Activated T-helper 1 cell treated with anti-CD3 and anti-CD28 coated beads, Interleukin-12 subunit alpha, Interleukin-12 subunit beta, Interleukin-2, Interleukin-4 antibody, amounts not matched to agents 30 ng/mL and 10 ng/mL and 1 ng/mL, durations not matched to agents 14 hours and 24 hours and 36 hours (primary cell): ENCODE results near the gene SACS. TPM values are rescaled to one million over a fixed set of nuclear protein-coding genes. Genes with fewer than 3 reads are reported as not detected.

Experiments
- DNase-seq: peaks from one replicate; pipeline ENCODE4 v3.0.0; 2021; ENCODE audit warnings: low spot score
- H3K27ac Mint-ChIP-seq: one replicate; pipeline ENCODE4 v1.8.0; 2021; ENCODE audit warnings: mild to moderate bottlenecking, mixed read lengths
- H3K27me3 Mint-ChIP-seq: one replicate; pipeline ENCODE4 v1.8.0; 2022; ENCODE audit warnings: mild to moderate bottlenecking, moderate library complexity, mixed read lengths; ENCODE audit not compliant: insufficient read depth
- H3K36me3 Mint-ChIP-seq: one replicate; pipeline ENCODE4 v1.8.0; 2021; ENCODE audit warnings: low read depth, mixed read lengths
- H3K4me1 Mint-ChIP-seq: one replicate; pipeline ENCODE4 v1.8.0; 2021; ENCODE audit warnings: low read depth, mixed read lengths
- H3K4me3 Mint-ChIP-seq: one replicate; pipeline ENCODE4 v1.8.0; 2021; ENCODE audit warnings: mild to moderate bottlenecking, moderate library complexity, mixed read lengths
- H3K9me3 Mint-ChIP-seq: one replicate; pipeline ENCODE4 v1.8.0; 2021; ENCODE audit warnings: mixed read lengths
- intact Hi-C: fragments of 100-400 bp; cut with micrococcal nuclease; formaldehyde crosslinking; loops from one replicate; pipeline ENCODE4 v1.15.1; 2024
- total RNA-seq: library from RNA; stranded (reverse); gene quantifications from 2 replicates; pipeline ENCODE4 v1.2.3, GENCODE V29; 2022

The SACS gene
- total RNA-seq, 1 donor from 2014 or later = 32.1 TPM

- intact Hi-C loops = loop anchor here (1.0 to 10.0 kb wide), 7 partner anchors 112 to 758 kb away; partner anchors contain the start of gene MIPEP
- Mint-ChIP-seq H3K27ac (peak overlapping the region; percentile 21), H3K4me1 (peaks cover 5% of the 10 kb centered on the region), H3K27me3 (peaks cover 22% of the 10 kb centered on the region), H3K9me3 (no peaks in the 10 kb centered on the region), H3K36me3 (no peaks in the 10 kb centered on the region), H3K4me3 (peak overlapping the region; percentile 68)
- peak; percentile 40 for DNase-seq
These were observed 32.9 kb upstream of the SACS start for GRCh38 chr13:23466144-23467002.

- peaks cover 12% of the 10 kb centered on the region for H3K27me3 Mint-ChIP-seq
- H3K27ac Mint-ChIP-seq = no peak overlapping the region
- intact Hi-C loops = loop anchor here (2.0 to 10.0 kb wide), 3 partner anchors 85 to 761 kb away; no protein-coding TSS in a partner anchor
- DNase-seq = no peak
- no peak overlapping the region for H3K4me3 Mint-ChIP-seq
- peaks cover 5% of the 10 kb centered on the region for H3K4me1 Mint-ChIP-seq
- no peaks in the 10 kb centered on the region for H3K9me3 Mint-ChIP-seq
- H3K36me3 Mint-ChIP-seq = no peaks in the 10 kb centered on the region
These were observed 30.2 kb upstream of the SACS start for GRCh38 chr13:23463661-23464060.

DNA sequence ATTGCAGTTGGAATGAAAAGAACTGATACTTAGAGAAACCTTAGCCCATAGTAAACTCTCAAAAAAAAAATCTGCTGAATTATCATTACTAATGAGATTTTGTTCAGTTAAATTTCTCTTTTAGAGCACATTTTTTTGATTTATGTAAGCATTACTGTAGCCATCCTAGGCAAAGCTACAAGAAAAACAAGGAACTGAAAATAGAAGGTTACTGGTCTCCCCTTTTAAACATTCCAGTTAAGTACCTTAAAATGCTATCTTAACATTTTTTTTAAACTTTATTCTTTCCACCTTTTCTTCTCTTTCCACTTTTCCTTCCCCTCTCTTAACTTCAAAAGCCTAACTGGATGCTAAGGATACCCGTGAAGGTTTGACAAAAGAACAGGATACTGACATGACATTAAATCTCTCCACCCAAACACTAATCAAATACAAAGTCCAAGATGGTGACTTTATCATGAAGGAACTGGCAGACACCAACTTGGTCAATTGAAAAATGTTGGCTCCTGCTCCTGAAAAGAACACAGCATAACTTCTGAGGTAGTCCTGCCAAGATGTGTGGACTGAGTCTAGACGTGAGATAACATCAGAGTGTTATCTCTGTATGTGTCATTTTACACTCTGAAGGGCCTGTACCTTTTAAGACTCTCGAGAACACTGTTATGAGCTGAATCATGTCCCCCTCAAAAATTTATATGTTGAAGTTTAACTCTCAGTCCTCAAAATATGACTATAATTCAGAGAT lies 29.5 kb upstream of the SACS start:
- Mint-ChIP-seq H3K36me3 (no peaks in the 10 kb centered on the region), H3K4me1 (peaks cover 5% of the 10 kb centered on the region), H3K27me3 (peaks cover 11% of the 10 kb centered on the region), H3K9me3 (no peaks in the 10 kb centered on the region), H3K27ac (no peak overlapping the region), H3K4me3 (no peak overlapping the region)
- intact Hi-C loops = loop anchor here (10.0 kb wide), 2 partner anchors 252 to 762 kb away; no protein-coding TSS in a partner anchor
- no peak for DNase-seq

- no peak overlapping the region for H3K27ac Mint-ChIP-seq
- intact Hi-C loops = loop anchor here (10.0 kb wide), 2 partner anchors 253 to 763 kb away; no protein-coding TSS in a partner anchor
- no peaks in the 10 kb centered on the region for H3K4me1 Mint-ChIP-seq
- peaks cover 11% of the 10 kb centered on the region for H3K27me3 Mint-ChIP-seq
- no peaks in the 10 kb centered on the region for H3K36me3 Mint-ChIP-seq
- no peak for DNase-seq
- no peaks in the 10 kb centered on the region for H3K9me3 Mint-ChIP-seq
- no peak overlapping the region for H3K4me3 Mint-ChIP-seq
These were observed 28.0 kb upstream of the SACS start for GRCh38 chr13:23461544-23461943.

- Mint-ChIP-seq H3K9me3 (no peaks in the 10 kb centered on the region), H3K4me1 (no peaks in the 10 kb centered on the region), H3K36me3 (no peaks in the 10 kb centered on the region), H3K27me3 (peaks cover 11% of the 10 kb centered on the region), H3K27ac (no peak overlapping the region), H3K4me3 (no peak overlapping the region)
- intact Hi-C loops = loop anchor here (10.0 kb wide), 2 partner anchors 254 to 764 kb away; no protein-coding TSS in a partner anchor
- DNase-seq = no peak
These were observed 27.4 kb upstream of the SACS start for GRCh38 chr13:23460921-23461320.

DNA sequence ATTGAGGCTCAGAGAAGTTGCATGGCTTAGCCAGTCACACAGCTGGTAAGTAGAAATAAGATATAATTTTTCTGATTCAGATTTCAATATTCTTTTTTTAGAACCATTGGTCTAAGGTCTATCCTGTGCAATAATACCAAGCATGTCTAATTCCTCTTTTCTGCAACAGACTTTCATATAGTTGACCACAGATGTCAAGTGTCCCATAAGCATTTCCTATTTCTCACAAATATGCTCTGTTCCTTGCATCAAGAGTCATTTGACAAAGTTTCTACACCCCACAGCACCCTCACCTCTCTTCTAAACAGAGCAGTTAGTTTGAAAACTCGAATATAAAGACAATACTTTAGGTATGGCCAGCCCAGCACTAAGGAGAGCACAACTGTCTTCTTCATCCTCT lies 26.8 kb upstream of the SACS start:
- no peak overlapping the region for H3K4me3 Mint-ChIP-seq
- intact Hi-C loops = loop anchor here (10.0 kb wide), 2 partner anchors 254 to 764 kb away; no protein-coding TSS in a partner anchor
- H3K36me3 Mint-ChIP-seq = no peaks in the 10 kb centered on the region

DNA sequence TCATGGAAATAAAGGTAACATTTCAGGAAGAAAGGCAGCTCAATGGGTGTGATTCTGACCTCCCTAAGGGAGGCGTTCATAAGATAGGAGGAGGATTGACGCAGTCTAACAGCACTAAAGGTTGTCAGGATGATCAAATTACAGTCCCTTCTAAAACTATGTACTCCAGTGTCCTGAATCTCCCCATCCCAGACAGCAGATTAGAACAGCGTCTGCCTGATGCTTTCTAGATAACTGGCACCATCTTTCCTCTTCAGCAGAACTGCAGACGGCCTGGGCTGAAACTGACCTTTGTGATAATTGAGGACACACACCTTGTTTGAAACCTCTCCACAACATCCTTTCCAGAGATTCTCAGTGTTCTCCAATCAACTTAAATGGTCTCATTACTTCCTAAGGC lies 25.5 kb upstream of the SACS start:
- Mint-ChIP-seq H3K4me1 (no peaks in the 10 kb centered on the region), H3K9me3 (no peaks in the 10 kb centered on the region), H3K4me3 (no peak overlapping the region), H3K27ac (no peak overlapping the region), H3K36me3 (no peaks in the 10 kb centered on the region), H3K27me3 (peaks cover 2% of the 10 kb centered on the region)
- DNase-seq = no peak
- intact Hi-C loops = no loop called here

More for the DNA sequence above, 26.8 kb upstream of the SACS start:
- no peaks in the 10 kb centered on the region for H3K9me3 Mint-ChIP-seq
- no peak for DNase-seq
- peaks cover 7% of the 10 kb centered on the region for H3K27me3 Mint-ChIP-seq
- H3K4me1 Mint-ChIP-seq = no peaks in the 10 kb centered on the region
- H3K27ac Mint-ChIP-seq = no peak overlapping the region

DNA sequence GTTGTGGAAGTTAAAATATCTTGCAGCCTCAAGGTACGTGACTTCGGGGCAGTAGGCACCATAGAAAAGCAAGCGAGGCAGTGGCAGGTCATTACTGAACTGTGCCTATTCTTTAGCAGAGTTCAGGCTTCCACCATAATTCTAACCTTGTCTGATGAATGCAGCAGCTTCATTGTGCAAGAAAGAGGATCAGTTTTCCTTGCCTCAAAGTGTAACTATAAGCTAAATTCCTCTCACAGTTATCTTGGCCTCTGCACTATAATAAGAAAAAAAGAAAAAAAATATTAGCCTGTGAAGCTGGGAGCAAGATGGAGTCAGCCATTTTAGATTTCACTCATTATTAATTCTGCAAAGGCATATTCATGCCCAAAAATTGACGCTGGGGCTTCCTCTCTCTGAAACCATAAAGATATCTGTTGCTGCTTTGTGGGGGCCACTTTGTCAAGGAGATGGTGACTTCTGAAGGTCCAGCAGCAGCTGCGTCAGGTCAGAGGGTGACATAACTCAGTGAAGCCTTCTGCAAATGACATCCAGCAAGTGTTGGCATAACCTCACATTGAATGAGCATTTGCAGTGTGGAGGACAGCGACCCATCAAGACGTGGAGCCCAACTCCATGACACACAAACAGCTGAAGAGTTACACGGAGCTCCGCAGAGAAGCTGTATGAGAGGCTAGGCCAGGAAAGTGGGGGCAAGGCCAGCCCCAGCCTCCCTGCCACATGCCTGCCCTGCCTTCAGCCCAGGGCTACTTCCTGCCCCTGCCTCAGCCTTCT lies 23.1 kb upstream of the SACS start:
- H3K4me1 Mint-ChIP-seq = no peaks in the 10 kb centered on the region
- no peak for DNase-seq
- peaks cover 1% of the 10 kb centered on the region for H3K27me3 Mint-ChIP-seq
- H3K27ac Mint-ChIP-seq = no peak overlapping the region
- no peak overlapping the region for H3K4me3 Mint-ChIP-seq
- intact Hi-C loops = no loop called here
- no peaks in the 10 kb centered on the region for H3K9me3 Mint-ChIP-seq
- H3K36me3 Mint-ChIP-seq = no peaks in the 10 kb centered on the region

GRCh38 chr13:23455401-23456185 lies 22.1 kb upstream of the SACS start:
- DNase-seq = no peak
- Mint-ChIP-seq H3K27me3 (peaks cover 4% of the 10 kb centered on the region), H3K4me1 (no peaks in the 10 kb centered on the region), H3K9me3 (no peaks in the 10 kb centered on the region), H3K27ac (no peak overlapping the region), H3K4me3 (no peak overlapping the region), H3K36me3 (no peaks in the 10 kb centered on the region)
- intact Hi-C loops = no loop called here

- H3K4me3 Mint-ChIP-seq = no peak overlapping the region
- H3K4me1 Mint-ChIP-seq = no peaks in the 10 kb centered on the region
- no peak overlapping the region for H3K27ac Mint-ChIP-seq
- H3K36me3 Mint-ChIP-seq = no peaks in the 10 kb centered on the region
- H3K9me3 Mint-ChIP-seq = no peaks in the 10 kb centered on the region
- no peak for DNase-seq
- peaks cover 7% of the 10 kb centered on the region for H3K27me3 Mint-ChIP-seq
- intact Hi-C loops = no loop called here
These were observed 19.6 kb upstream of the SACS start for GRCh38 chr13:23453132-23453531.

- intact Hi-C loops = no loop called here
- Mint-ChIP-seq H3K4me3 (no peak overlapping the region), H3K4me1 (no peaks in the 10 kb centered on the region), H3K27ac (no peak overlapping the region), H3K9me3 (no peaks in the 10 kb centered on the region), H3K36me3 (no peaks in the 10 kb centered on the region), H3K27me3 (peaks cover 7% of the 10 kb centered on the region)
- no peak for DNase-seq
These were observed 17.0 kb upstream of the SACS start for GRCh38 chr13:23450340-23451046.
